K562 (cell line): Measurements from ENCODE around the gene NDUFV2.

Source experiments
- CBX3 ChIP-seq, 2 experiments: IDR thresholded peaks; 1 replicate in 1 of 2; 2 replicates in 1 of 2; pipeline ENCODE4 v1.6.1; 2012; ENCODE audit warnings: inconsistent platforms in 2 of 2, low read length in 2 of 2, borderline replicate concordance in 1 of 2, control low read depth in 1 of 2
- CHD2 ChIP-seq: IDR thresholded peaks from 2 replicates; pipeline ENCODE4 v1.6.1; 2011; ENCODE audit warnings: low read depth, low read length
- CTCF ChIP-seq, 3 experiments: IDR thresholded peaks in 2 of 3; conservative IDR thresholded peaks in 1 of 3; 2 replicates each; pipeline ENCODE4 v1.5.1; 2011 to 2012; ENCODE audit warnings: low read length in 3 of 3, mild to moderate bottlenecking in 3 of 3, control low read depth in 2 of 3, improper control_type of control experiment in 1 of 3, inconsistent platforms in 1 of 3, low read depth in 1 of 3, mixed read lengths in 1 of 3, moderate library complexity in 1 of 3; ENCODE audit not compliant: insufficient read depth in 2 of 3
- FIP1L1 ChIP-seq: fragments of 200-400 bp; formaldehyde crosslinking; IDR thresholded peaks from 2 replicates; pipeline ENCODE4 v1.6.1; 2018; ENCODE audit warnings: mild to moderate bottlenecking, low read depth, low read length; ENCODE audit not compliant: poor library complexity, severe bottlenecking
- HDAC6 ChIP-seq: IDR thresholded peaks from 2 replicates; pipeline ENCODE4 v1.6.1; 2012; ENCODE audit warnings: low read depth, mild to moderate bottlenecking, control low read depth, inconsistent platforms, low read length, moderate library complexity
- NFATC3 ChIP-seq: fragments of 450-650 bp; IDR thresholded peaks from 2 replicates; pipeline ENCODE4 v1.6.1; 2017; ENCODE audit warnings: mild to moderate bottlenecking
- NR4A1 ChIP-seq, 2 experiments: fragments of 250-450 bp in 1 of 2; fragments of 450-650 bp in 1 of 2; sonication (Bioruptor Pico) in 1 of 2; IDR thresholded peaks; 2 replicates each; pipeline versions ENCODE4 v1.4.0 to v1.6.1; 2016 to 2020; ENCODE audit warnings: mild to moderate bottlenecking in 2 of 2, missing compliant biosample characterization in 1 of 2, missing genetic modification characterization in 1 of 2, moderate library complexity in 1 of 2
- PHB2 ChIP-seq: fragments of 450-650 bp; IDR thresholded peaks from 2 replicates; pipeline ENCODE4 v1.6.1; 2017; ENCODE audit warnings: low read depth
- RAD21 ChIP-seq, 2 experiments: fragments of 250-450 bp in 1 of 2; fragments of 450-650 bp in 1 of 2; sonication (Bioruptor Pico) in 1 of 2; formaldehyde crosslinking in 1 of 2; IDR thresholded peaks in 1 of 2; conservative IDR thresholded peaks in 1 of 2; 2 replicates each; pipeline versions ENCODE4 v1.4.0 to v1.8.0; 2020 to 2022; ENCODE audit warnings: mild to moderate bottlenecking in 2 of 2, moderate library complexity in 1 of 2
- ZBTB33 ChIP-seq: sonication (generic); formaldehyde crosslinking; IDR thresholded peaks from 2 replicates; pipeline ENCODE4 v1.8.1; 2023; ENCODE audit warnings: mild to moderate bottlenecking, missing genetic modification reagents
- ZNF395 ChIP-seq: fragments of 200-800 bp; sonication (Bioruptor generic); IDR thresholded peaks from 2 replicates; pipeline ENCODE4 v1.6.1; 2017; ENCODE audit warnings: missing genetic modification characterization, missing compliant biosample characterization
- ZNF699 ChIP-seq: fragments of 250-450 bp; sonication (Bioruptor Pico); IDR thresholded peaks from 2 replicates; pipeline ENCODE4 v1.8.0; 2021; ENCODE audit warnings: mild to moderate bottlenecking, moderate library complexity; ENCODE audit not compliant: insufficient replicate concordance

- TF ChIP-seq CBX3 (IDR thresholded peaks at IDR 0.05; ENCODE audit: borderline replicate concordance in 1 of 2, low read length in 2 of 2) (no peak), FIP1L1 (no peak), PHB2 (no peak), RAD21 (CRISPR knock-in tag; conservative IDR thresholded peaks at IDR 0.05 in 1 of 2, IDR thresholded peaks at IDR 0.05 in 1 of 2) (no peak), NFATC3 (no peak), HDAC6 (no peak), NR4A1 (CRISPR knock-in tag; IDR thresholded peaks at IDR 0.05) (no peak), NR4A1 (tag; IDR thresholded peaks at IDR 0.05) (no peak), ZBTB33 (CRISPR knock-in tag) (no peak), ZNF395 (no peak), CTCF (IDR thresholded peaks at IDR 0.05 in 2 of 3, conservative IDR thresholded peaks at IDR 0.05 in 1 of 3; ENCODE audit: insufficient read depth in 2 of 3, low read depth in 1 of 3, low read length in 3 of 3) (no peak), CHD2 (no peak), ZNF699 (CRISPR knock-in tag) (no peak)
Observed at GRCh38 chr18:9126337-9126736, 23.8 kb downstream of the NDUFV2 start.
